ENCODE measurements around the gene FBXL7.

GRCh38 chr5:15731699-15732098, 231.7 kb downstream of the FBXL7 start:
- TF ChIP-seq CTCF (conservative IDR thresholded peaks at IDR 0.05; ENCODE audit: low read length) (no peak), EZH2phosphoT487 (IDR thresholded peaks at IDR 0.05; ENCODE audit: borderline replicate concordance) (no peak)
